Uterus (tissue), 4 donors: ENCODE measurements around the gene CFDP1. TPM values are rescaled to one million over a fixed set of nuclear protein-coding genes. Genes with fewer than 3 reads are reported as not detected.

ENCODE experiments used
- DNase-seq, 2 donors: peaks; one replicate each; pipeline ENCODE4 v3.0.0-alpha.2; 2019 to 2020
- H3K27ac ChIP-seq, 2 donors: fragments of 200-600 bp; sonication (generic); 1 replicate in 1 of 2; 2 replicates in 1 of 2; pipeline ENCODE4 v1.5.1; 2016 to 2018
- H3K27me3 ChIP-seq, 2 donors: fragments of 200-600 bp; sonication (generic); one replicate each; pipeline ENCODE4 v1.5.1; 2018 to 2019; ENCODE audit warnings: control low read depth in 1 of 2
- H3K36me3 ChIP-seq, 2 donors: fragments of 200-600 bp; sonication (generic); one replicate each; pipeline ENCODE4 v1.5.1; 2019; ENCODE audit warnings: control low read depth in 1 of 2
- H3K4me1 ChIP-seq, 2 donors: fragments of 200-600 bp; sonication (generic); one replicate each; pipeline ENCODE4 v1.5.1; 2018 to 2019; ENCODE audit warnings: control low read depth in 1 of 2
- H3K4me3 ChIP-seq, 2 donors: fragments of 200-600 bp; sonication (generic); 1 replicate in 1 of 2; 2 replicates in 1 of 2; pipeline ENCODE4 v1.5.1; 2018 to 2019; ENCODE audit warnings: mild to moderate bottlenecking in 1 of 2
- H3K9me3 ChIP-seq, 2 donors: fragments of 200-600 bp; sonication (generic); one replicate each; pipeline ENCODE4 v1.5.1; 2019; ENCODE audit warnings: control low read depth in 1 of 2
- POLR2A ChIP-seq, 2 donors: fragments of 450-650 bp; IDR thresholded peaks; one replicate each; pipeline ENCODE4 v1.6.1; 2016; ENCODE audit warnings: antibody characterized with exemption in 2 of 2, mild to moderate bottlenecking in 1 of 2, moderate library complexity in 1 of 2
- intact Hi-C: fragments of 100-400 bp; cut with DNase I; formaldehyde crosslinking; loops from one replicate; pipeline ENCODE4 v1.15.1; 2023; ENCODE audit warnings: low total_unique reads
- total RNA-seq, 4 donors: library from RNA; depleted of rRNA in 3 of 4; stranded (reverse); fragments of >200 nt in 3 of 4; gene quantifications; one replicate each; pipeline versions ENCODE4 v1.1.0 to v1.2.4, GENCODE V29; 2014 to 2023
- TF ChIP-seq, protein P1 (sequence below), 4 experiments: fragments of 200-600 bp in 2 of 4; fragments of 450-650 bp in 2 of 4; sonication (generic) in 2 of 4; IDR thresholded peaks; one replicate each; pipeline ENCODE4 v1.5.1; 2016 to 2019; ENCODE audit warnings: antibody characterized with exemption in 4 of 4, mild to moderate bottlenecking in 2 of 4, moderate library complexity in 1 of 4
- donor health status: DM: yes; HTN: yes; CAD: no.

CFDP1 gene
- total RNA-seq, 4 donors from 2014 or later = 22.3 to 90.8 (median 73.4) TPM

DNA sequence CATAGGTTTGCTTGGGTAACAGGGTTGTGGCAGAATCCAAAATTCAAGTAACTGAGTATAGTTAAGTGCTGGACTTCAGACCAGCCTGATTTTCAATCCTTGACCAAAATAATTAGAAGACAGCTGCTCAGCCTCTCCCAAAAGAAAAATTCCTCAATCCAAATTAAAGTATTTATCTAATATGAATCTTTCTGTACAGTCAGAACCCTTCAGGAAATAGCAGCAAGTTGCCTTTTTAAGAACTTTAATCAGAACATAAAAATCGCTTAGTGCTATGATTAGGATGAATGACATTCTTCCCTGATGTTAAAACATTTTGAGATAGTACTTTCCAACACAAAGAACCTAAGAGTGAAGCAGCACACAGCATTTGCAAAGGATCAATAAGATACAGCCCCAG, 50.2 kb downstream of the CFDP1 start:
- no peak overlapping the region for H3K27ac ChIP-seq
- no peaks in the 10 kb centered on the region for H3K4me1 ChIP-seq
- TF ChIP-seq POLR2A (IDR thresholded peaks at IDR 0.05) = no peak
- TF ChIP-seq, protein P1, sequence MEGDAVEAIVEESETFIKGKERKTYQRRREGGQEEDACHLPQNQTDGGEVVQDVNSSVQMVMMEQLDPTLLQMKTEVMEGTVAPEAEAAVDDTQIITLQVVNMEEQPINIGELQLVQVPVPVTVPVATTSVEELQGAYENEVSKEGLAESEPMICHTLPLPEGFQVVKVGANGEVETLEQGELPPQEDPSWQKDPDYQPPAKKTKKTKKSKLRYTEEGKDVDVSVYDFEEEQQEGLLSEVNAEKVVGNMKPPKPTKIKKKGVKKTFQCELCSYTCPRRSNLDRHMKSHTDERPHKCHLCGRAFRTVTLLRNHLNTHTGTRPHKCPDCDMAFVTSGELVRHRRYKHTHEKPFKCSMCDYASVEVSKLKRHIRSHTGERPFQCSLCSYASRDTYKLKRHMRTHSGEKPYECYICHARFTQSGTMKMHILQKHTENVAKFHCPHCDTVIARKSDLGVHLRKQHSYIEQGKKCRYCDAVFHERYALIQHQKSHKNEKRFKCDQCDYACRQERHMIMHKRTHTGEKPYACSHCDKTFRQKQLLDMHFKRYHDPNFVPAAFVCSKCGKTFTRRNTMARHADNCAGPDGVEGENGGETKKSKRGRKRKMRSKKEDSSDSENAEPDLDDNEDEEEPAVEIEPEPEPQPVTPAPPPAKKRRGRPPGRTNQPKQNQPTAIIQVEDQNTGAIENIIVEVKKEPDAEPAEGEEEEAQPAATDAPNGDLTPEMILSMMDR (IDR thresholded peaks at IDR 0.05) = no peak
- DNase-seq = no peak
- intact Hi-C loops = no loop called here
- no peaks in the 10 kb centered on the region for H3K36me3 ChIP-seq
- H3K4me3 ChIP-seq = no peak overlapping the region
- no peaks in the 10 kb centered on the region for H3K27me3 ChIP-seq
- H3K9me3 ChIP-seq = no peaks in the 10 kb centered on the region

DNA sequence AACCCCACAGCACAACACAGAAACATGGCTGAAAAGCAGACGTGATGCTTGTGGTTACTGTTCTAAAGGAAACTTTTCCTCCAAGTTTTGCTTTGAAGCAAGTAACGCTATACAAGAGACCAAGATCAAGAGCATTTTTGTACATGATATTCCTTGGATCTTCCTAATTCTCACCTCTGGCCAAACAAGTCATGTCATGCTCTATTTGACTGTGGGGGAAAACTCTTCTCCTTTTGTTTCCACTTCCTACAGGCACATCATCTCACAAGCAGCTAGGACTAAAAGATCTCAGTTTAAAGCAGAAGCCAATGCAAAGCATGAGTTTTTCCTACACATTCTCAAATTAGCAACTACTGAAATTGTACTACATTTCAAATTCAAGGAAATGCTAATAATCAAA, 50.7 kb downstream of the CFDP1 start:
- DNase-seq = no peak
- Histone ChIP-seq H3K9me3 (no peaks in the 10 kb centered on the region), H3K27me3 (no peaks in the 10 kb centered on the region), H3K4me1 (no peaks in the 10 kb centered on the region), H3K36me3 (no peaks in the 10 kb centered on the region), H3K4me3 (no peak overlapping the region), H3K27ac (no peak overlapping the region)
- intact Hi-C loops = no loop called here
- TF ChIP-seq, protein P1 (IDR thresholded peaks at IDR 0.05) = no peak
- TF ChIP-seq POLR2A (IDR thresholded peaks at IDR 0.05) = no peak

DNA sequence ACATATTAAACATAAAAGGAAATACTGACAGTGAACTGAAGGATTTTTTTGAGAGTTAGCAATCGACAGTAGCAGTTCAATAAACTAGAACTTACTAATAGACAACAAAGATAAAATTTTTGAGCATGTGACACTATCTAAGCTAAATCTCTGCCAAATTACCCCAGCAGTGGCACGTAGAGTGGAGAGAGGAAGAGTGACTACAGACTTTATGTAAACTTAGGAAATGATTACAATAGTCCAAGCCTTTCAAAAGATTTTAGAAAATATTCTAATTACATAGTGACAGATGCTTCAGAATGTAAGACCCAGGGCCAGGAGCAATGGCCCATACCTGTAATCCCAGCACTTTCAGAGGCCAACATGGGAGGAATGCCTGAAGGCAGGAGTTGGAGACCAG, 52.4 kb downstream of the CFDP1 start:
- H3K27me3 ChIP-seq = no peaks in the 10 kb centered on the region
- H3K4me1 ChIP-seq = no peaks in the 10 kb centered on the region
- no peaks in the 10 kb centered on the region for H3K9me3 ChIP-seq
- intact Hi-C loops = no loop called here
- H3K4me3 ChIP-seq = no peak overlapping the region
- DNase-seq = no peak
- TF ChIP-seq, protein P1 (IDR thresholded peaks at IDR 0.05) = no peak
- no peak for TF ChIP-seq POLR2A (IDR thresholded peaks at IDR 0.05)
- peak overlapping the region in 1 of 2 donors; percentile 6 for H3K27ac ChIP-seq
- H3K36me3 ChIP-seq = no peaks in the 10 kb centered on the region

DNA sequence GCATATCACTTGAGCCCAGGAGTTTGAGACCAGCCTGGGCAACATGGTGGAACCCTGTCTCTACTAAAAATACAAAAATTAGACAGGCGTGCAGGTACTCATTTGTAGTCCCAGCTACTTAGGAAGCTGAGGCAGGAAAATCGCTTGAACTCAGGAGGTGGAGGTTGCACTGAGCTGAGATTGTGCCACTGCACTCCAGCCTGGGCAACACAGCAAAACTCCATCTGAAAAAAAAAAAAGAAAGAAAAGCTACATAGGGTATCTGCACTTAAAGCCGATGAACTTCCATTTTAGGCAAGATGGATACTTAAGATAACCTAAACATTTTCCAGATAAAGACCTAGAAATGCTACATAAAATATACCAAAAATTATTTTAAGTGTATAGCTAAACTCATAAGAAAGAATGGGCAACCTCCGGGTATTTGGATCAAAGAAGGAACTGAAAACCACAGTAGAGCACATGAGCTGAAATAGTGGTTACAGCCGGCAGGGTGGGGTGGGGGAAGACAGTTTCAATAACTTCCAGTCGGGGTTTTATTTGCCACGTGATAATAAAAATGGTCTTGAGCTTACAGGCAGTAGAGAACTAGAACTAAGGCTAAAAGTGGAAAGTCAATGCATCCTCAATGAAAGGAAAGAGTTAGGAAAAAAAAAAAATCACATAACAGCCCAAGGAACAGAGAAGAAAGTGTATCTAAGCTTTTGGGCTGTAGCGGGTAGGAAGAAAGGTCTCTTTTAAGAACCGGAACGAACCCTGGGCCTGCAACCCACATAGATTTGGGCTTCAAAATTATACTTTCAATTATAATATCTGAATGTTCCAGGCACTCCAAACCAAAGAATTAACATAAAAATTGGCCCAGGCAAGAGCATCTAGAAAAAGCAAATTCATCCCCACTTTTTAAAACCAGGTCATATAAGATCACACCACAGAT, 53.1 kb downstream of the CFDP1 start:
- no peak for DNase-seq
- Histone ChIP-seq H3K27ac (peak overlapping the region in 1 of 2 donors; percentile 6), H3K27me3 (no peaks in the 10 kb centered on the region), H3K9me3 (no peaks in the 10 kb centered on the region), H3K36me3 (no peaks in the 10 kb centered on the region), H3K4me3 (no peak overlapping the region), H3K4me1 (no peaks in the 10 kb centered on the region)
- TF ChIP-seq, protein P1 (IDR thresholded peaks at IDR 0.05) = no peak
- TF ChIP-seq POLR2A (IDR thresholded peaks at IDR 0.05) = no peak
- intact Hi-C loops = no loop called here

DNA sequence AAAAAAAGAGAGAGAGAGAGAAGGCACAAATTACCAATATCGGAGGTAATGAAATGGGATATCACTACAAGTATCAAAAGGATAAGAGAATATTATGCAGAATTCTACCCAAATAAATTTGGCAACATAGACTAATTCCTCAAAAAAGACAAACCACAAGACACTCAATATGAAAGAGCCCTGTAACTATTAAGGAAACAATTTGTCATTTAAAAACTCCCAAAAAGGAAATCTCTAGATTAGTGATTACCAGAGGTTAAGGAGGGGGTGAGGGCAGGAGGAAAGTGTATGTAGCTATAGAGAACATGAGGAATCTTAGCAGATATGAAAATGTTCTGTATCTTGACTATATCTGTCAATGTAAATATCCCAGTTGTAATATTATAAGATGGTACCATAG, 54.0 kb downstream of the CFDP1 start:
- H3K9me3 ChIP-seq = no peaks in the 10 kb centered on the region
- no peaks in the 10 kb centered on the region for H3K36me3 ChIP-seq
- DNase-seq = no peak
- H3K27ac ChIP-seq = no peak overlapping the region
- no peak for TF ChIP-seq POLR2A (IDR thresholded peaks at IDR 0.05)
- TF ChIP-seq, protein P1 (IDR thresholded peaks at IDR 0.05) = no peak
- no peak overlapping the region for H3K4me3 ChIP-seq
- H3K4me1 ChIP-seq = no peaks in the 10 kb centered on the region
- H3K27me3 ChIP-seq = no peaks in the 10 kb centered on the region
- intact Hi-C loops = no loop called here
